A673 (cell line): ENCODE measurements around the gene RIPOR3. TPM values are rescaled to one million over a fixed set of nuclear protein-coding genes. Genes with fewer than 3 reads are reported as not detected.

Source experiments
- BruUV-seq: library from RNA; stranded (reverse); fragments of 400-500 nt; replicated peaks from 2 replicates; lab custom pipeline; 2021; lab: Mats Ljungman, UMichigan
- CTCF ChIA-PET: fragments of 300-600 bp; sonication (Branson Sonifier 250); formaldehyde crosslinking; loops from one replicate; lab custom pipeline; 2022; ENCODE audit warnings: antibody characterized with exemption; lab: Charles Lee
- POLR2A ChIA-PET: fragments of 300-600 bp; sonication (Branson Sonifier 250); formaldehyde crosslinking; loops from one replicate; lab custom pipeline; 2022; ENCODE audit warnings: antibody characterized with exemption; ENCODE audit not compliant: low non-redundant PET; lab: Charles Lee
- DNase-seq: peaks from one replicate; pipeline ENCODE4 v3.0.0-alpha.2; 2015; ENCODE audit warnings: low spot score
- H3K27ac ChIP-seq: fragments of 200-600 bp; sonication (generic); 2 replicates; pipeline ENCODE4 v1.5.1; 2016; ENCODE audit warnings: mixed run types, low read depth, mild to moderate bottlenecking, mixed read lengths, antibody characterized with exemption, low read length; ENCODE audit not compliant: poor library complexity, severe bottlenecking
- H3K27me3 ChIP-seq: fragments of 200-600 bp; sonication (generic); replicated peaks from 2 replicates; pipeline ENCODE4 v1.6.1; 2017; ENCODE audit warnings: mixed run types, low read depth, mild to moderate bottlenecking, mixed read lengths, antibody characterized with exemption, low read length; ENCODE audit not compliant: insufficient read depth, poor library complexity
- H3K36me3 ChIP-seq: fragments of 200-600 bp; sonication (generic); 2 replicates; pipeline ENCODE4 v1.6.1; 2016; ENCODE audit warnings: mixed run types, mild to moderate bottlenecking, mixed read lengths, antibody characterized with exemption, low read length; ENCODE audit not compliant: insufficient read depth, poor library complexity, severe bottlenecking
- H3K4me1 ChIP-seq: fragments of 200-600 bp; sonication (generic); 2 replicates; pipeline ENCODE4 v1.6.1; 2017; ENCODE audit warnings: mixed run types, mild to moderate bottlenecking, mixed read lengths, antibody characterized with exemption, low read length; ENCODE audit not compliant: insufficient read depth, poor library complexity, severe bottlenecking
- H3K4me3 ChIP-seq: fragments of 200-600 bp; sonication (generic); 2 replicates; pipeline ENCODE4 v1.5.1; 2016; ENCODE audit warnings: low read depth, mixed run types, mild to moderate bottlenecking, mixed read lengths, low read length; ENCODE audit not compliant: poor library complexity, severe bottlenecking
- H3K9me3 ChIP-seq: fragments of 200-600 bp; sonication (generic); 2 replicates; pipeline ENCODE4 v1.6.1; 2016; ENCODE audit warnings: mixed run types, low read depth, mild to moderate bottlenecking, mixed read lengths, antibody characterized with exemption, low read length; ENCODE audit not compliant: poor library complexity, severe bottlenecking
- CTCF ChIP-seq: fragments of 300-800, 200-600 bp; sonication (generic); conservative IDR thresholded peaks from 2 replicates; pipeline ENCODE4 v1.5.1; 2017; ENCODE audit warnings: low read depth, mild to moderate bottlenecking, antibody characterized with exemption, low read length, moderate library complexity, mixed read lengths
- EZH2 ChIP-seq: fragments of 200-600 bp; sonication (generic); IDR thresholded peaks from 2 replicates; pipeline ENCODE4 v1.6.1; 2017; ENCODE audit warnings: borderline replicate concordance, low read depth, mild to moderate bottlenecking, mixed read lengths, antibody characterized with exemption, low read length; ENCODE audit not compliant: poor library complexity, severe bottlenecking
- intact Hi-C: fragments of 100-400 bp; cut with micrococcal nuclease; formaldehyde crosslinking; loops from one replicate; pipeline ENCODE4 v1.10.0; 2022; ENCODE audit not compliant: unreplicated experiment
- total RNA-seq: library from RNA; stranded (reverse); gene quantifications from 2 replicates; pipeline ENCODE4 v1.2.3, GENCODE V29; 2021

Gene RIPOR3
- total RNA-seq, 1 experiment from 2014 or later: 19.1 TPM

- BruUV-seq: no TSS peak
- Histone ChIP-seq H3K9me3 (no peaks in the 10 kb centered on the region), H3K27me3 (no peaks in the 10 kb centered on the region), H3K36me3 (no peaks in the 10 kb centered on the region), H3K27ac (no peak overlapping the region), H3K4me3 (no peak overlapping the region), H3K4me1 (peaks cover 8% of the 10 kb centered on the region)
- POLR2A ChIA-PET: interaction anchor here (0.6 kb wide), 1 partner anchor 9 kb away, joined by 4 read pairs; no protein-coding TSS in a partner anchor
- CTCF ChIA-PET: interaction anchor here (0.6 to 0.7 kb wide), 3 partner anchors 10 to 29 kb away, joined by 3 to 9 read pairs (median 7); no protein-coding TSS in a partner anchor
- intact Hi-C loops: no loop called here
- TF ChIP-seq EZH2 (no peak), CTCF (no peak)
- DNase-seq: no peak
Observed at GRCh38 chr20:50659975-50660670, 31.2 kb downstream of the RIPOR3 start.

- H3K36me3 ChIP-seq: no peaks in the 10 kb centered on the region
- POLR2A ChIA-PET: no interaction called here
- BruUV-seq: no TSS peak
- intact Hi-C loops: no loop called here
- no peak for TF ChIP-seq EZH2
- no peak overlapping the region for H3K4me3 ChIP-seq
- no peak for DNase-seq
- H3K27me3 ChIP-seq: no peaks in the 10 kb centered on the region
- no peaks in the 10 kb centered on the region for H3K9me3 ChIP-seq
- H3K4me1 ChIP-seq: peaks cover 16% of the 10 kb centered on the region
- H3K27ac ChIP-seq: no peak overlapping the region
- CTCF ChIA-PET: interaction anchor here (0.6 to 1.1 kb wide), 4 partner anchors 16 to 680 kb away, joined by 3 to 6 read pairs (median 3); no protein-coding TSS in a partner anchor
Observed at GRCh38 chr20:50658804-50659380, 32.5 kb downstream of the RIPOR3 start.

GRCh38 chr20:50655311-50655880 lies 35.9 kb downstream of the RIPOR3 start:
- Histone ChIP-seq H3K27me3 (no peaks in the 10 kb centered on the region), H3K9me3 (no peaks in the 10 kb centered on the region), H3K27ac (peak overlapping the region; percentile 61), H3K4me3 (peak overlapping the region; percentile 5), H3K36me3 (no peaks in the 10 kb centered on the region), H3K4me1 (peaks cover 16% of the 10 kb centered on the region)
- no peak for TF ChIP-seq CTCF
- TF ChIP-seq EZH2: no peak
- ChIA-PET CTCF (no interaction called here), POLR2A (no interaction called here)
- intact Hi-C loops: no loop called here
- BruUV-seq: no TSS peak
- DNase-seq: peak; percentile 72
